ENCODE measurements around the gene RHOG.
"Not testable (repeated sequence)": the region's sequence is repeated elsewhere in the genome, so short reads cannot be mapped to it uniquely, and the experiment has no call there.

The RHOG gene

GRCh38 chr11:3807909-3808860 is 32.6 kb downstream of the RHOG start, which contains the start of gene PGAP2:
TSS of gene PGAP2 (plus strand) at chr11:3808560. CDS start at chr11:3811260, 2,700 bp downstream.
- DNase-seq, result no peak

GRCh38 chr11:3803726-3804495 is 36.8 kb downstream of the RHOG start:
- DNase-seq, result no peak

- no peak for DNase-seq
These were observed 38.6 kb downstream of the RHOG start for GRCh38 chr11:3802011-3802790.

GRCh38 chr11:3799873-3800272 is 40.9 kb downstream of the RHOG start:
- DNase-seq, result no peak

GRCh38 chr11:3799143-3799542 is 41.6 kb downstream of the RHOG start:
- DNase-seq, result no peak

GRCh38 chr11:3797329-3798090 is 43.2 kb downstream of the RHOG start, which contains the start of gene NUP98:
TSS of gene NUP98 (minus strand) at chr11:3797554. CDS start at chr11:3782117, 15,437 bp downstream.
- DNase-seq, result peak; percentile 99

- no peak for DNase-seq
These were observed 43.9 kb downstream of the RHOG start for GRCh38 chr11:3796801-3797328.

GRCh38 chr11:3796346-3796745 is 44.4 kb downstream of the RHOG start:
- no peak for DNase-seq

- DNase-seq, result no peak
These were observed 44.8 kb downstream of the RHOG start for GRCh38 chr11:3796002-3796311.

GRCh38 chr11:3795131-3796001 is 45.4 kb downstream of the RHOG start:
- no peak for DNase-seq

GRCh38 chr11:3794387-3794786 is 46.4 kb downstream of the RHOG start:
- not testable (repeated sequence) for DNase-seq

- no peak for DNase-seq
These were observed 53.9 kb downstream of the RHOG start for GRCh38 chr11:3786781-3787428.

- DNase-seq, result no peak
These were observed 57.1 kb downstream of the RHOG start for GRCh38 chr11:3783611-3784010.

- no peak for DNase-seq
These were observed 57.8 kb downstream of the RHOG start for GRCh38 chr11:3782963-3783362.

- no peak for DNase-seq
These were observed 59.3 kb downstream of the RHOG start for GRCh38 chr11:3781423-3781822.
